Neural progenitor cell (in vitro differentiated cells): ENCODE results near the gene MRM1. TPM values are rescaled to one million over a fixed set of nuclear protein-coding genes. Genes with fewer than 3 reads are reported as not detected.

Source experiments
- DNase-seq: peaks from one replicate; pipeline ENCODE4 v3.0.0-alpha.2; 2016; ENCODE audit warnings: low spot score
- H2AFZ ChIP-seq: fragments of 200-600 bp; sonication (generic); replicated peaks from 2 replicates; pipeline ENCODE4 v1.6.1; 2016; ENCODE audit warnings: antibody characterized with exemption
- H3F3A ChIP-seq: fragments of 200-600 bp; sonication (generic); 2 replicates; pipeline ENCODE4 v1.6.1; 2016; ENCODE audit warnings: antibody characterized with exemption, low read depth
- H3K27ac ChIP-seq: fragments of 200-600 bp; sonication (generic); 2 replicates; pipeline ENCODE4 v1.5.1; 2016; ENCODE audit warnings: mild to moderate bottlenecking
- H3K27me3 ChIP-seq: fragments of 200-600 bp; sonication (generic); 2 replicates; pipeline ENCODE4 v1.6.1; 2016; ENCODE audit warnings: mild to moderate bottlenecking, moderate library complexity
- H3K36me3 ChIP-seq: fragments of 200-600 bp; sonication (generic); 2 replicates; pipeline ENCODE4 v1.5.1; 2016
- H3K4me1 ChIP-seq: fragments of 200-600 bp; sonication (generic); 2 replicates; pipeline ENCODE4 v1.6.1; 2016; ENCODE audit warnings: mixed run types
- H3K4me2 ChIP-seq: fragments of 200-600 bp; sonication (generic); 2 replicates; pipeline ENCODE4 v1.6.1; 2016
- H3K4me3 ChIP-seq: fragments of 200-600 bp; sonication (generic); 2 replicates; pipeline ENCODE4 v1.5.1; 2016
- H3K79me2 ChIP-seq: fragments of 200-600 bp; sonication (generic); 2 replicates; pipeline ENCODE4 v1.6.1; 2016; ENCODE audit warnings: low read depth
- H3K9ac ChIP-seq: fragments of 200-600 bp; sonication (generic); 2 replicates; pipeline ENCODE4 v1.6.1; 2016
- H3K9me3 ChIP-seq: fragments of 200-600 bp; sonication (generic); 2 replicates; pipeline ENCODE4 v1.5.1; 2016; ENCODE audit warnings: low read depth
- H4K20me1 ChIP-seq: fragments of 200-600 bp; sonication (generic); 2 replicates; pipeline ENCODE4 v1.6.1; 2016; ENCODE audit warnings: low read depth
- H3K27ac Mint-ChIP-seq: 3 replicates; pipeline ENCODE4 v1.8.0; 2021; ENCODE audit warnings: mixed read lengths
- H3K27me3 Mint-ChIP-seq: 2 replicates; pipeline ENCODE4 v1.8.0; 2022; ENCODE audit warnings: low read depth, mild to moderate bottlenecking, inconsistent platforms, moderate library complexity, mixed read lengths; ENCODE audit not compliant: insufficient read depth
- H3K36me3 Mint-ChIP-seq: 3 replicates; pipeline ENCODE4 v1.8.0; 2021; ENCODE audit warnings: mixed read lengths
- H3K4me1 Mint-ChIP-seq: 3 replicates; pipeline ENCODE4 v1.8.0; 2021; ENCODE audit warnings: mixed read lengths
- H3K4me3 Mint-ChIP-seq: 3 replicates; pipeline ENCODE4 v1.8.0; 2021; ENCODE audit warnings: mild to moderate bottlenecking, moderate library complexity, mixed read lengths
- H3K9me3 Mint-ChIP-seq: 3 replicates; pipeline ENCODE4 v1.8.0; 2020; ENCODE audit warnings: mixed read lengths
- CTCF ChIP-seq: fragments of 200-600 bp; sonication (generic); IDR thresholded peaks from 2 replicates; pipeline ENCODE4 v1.5.1; 2017; ENCODE audit warnings: antibody characterized with exemption, mild to moderate bottlenecking
- EZH2 ChIP-seq: fragments of 200-600 bp; sonication (generic); IDR thresholded peaks from 2 replicates; pipeline ENCODE4 v1.6.1; 2017; ENCODE audit warnings: antibody characterized with exemption, mild to moderate bottlenecking, moderate library complexity
- EZH2phosphoT487 ChIP-seq: fragments of 200-600 bp; sonication (generic); IDR thresholded peaks from 2 replicates; pipeline ENCODE4 v1.6.1; 2017; ENCODE audit warnings: antibody characterized with exemption
- total RNA-seq: library from RNA; depleted of rRNA; stranded (reverse); fragments of >200 nt; gene quantifications from 2 replicates; pipeline ENCODE4 v1.2.3, GENCODE V29; 2015; ENCODE audit warnings: low replicate concordance

Gene MRM1
- 0.65 and 4.1 TPM in 2 replicates for total RNA-seq

GRCh38 chr17:36601303-36602029 is at the start of gene MRM1:
Gene MRM1 (plus strand): TSS chr17:36601583. CDS start chr17:36601811, 228 bp downstream.
- DNase-seq: peak; percentile 96
- peaks cover 8% of the 10 kb centered on the region for H3K27me3 ChIP-seq
- no peaks in the 10 kb centered on the region for H3K9me3 ChIP-seq
- peaks cover 23% of the 10 kb centered on the region for H3K4me1 Mint-ChIP-seq
- H3K79me2 ChIP-seq: peaks cover 6% of the 10 kb centered on the region
- peak within 1 kb of the TSS; percentile 70 for H3K4me3 ChIP-seq
- peaks cover 31% of the 10 kb centered on the region for H3F3A ChIP-seq
- H3K27me3 Mint-ChIP-seq: peaks cover 8% of the 10 kb centered on the region
- H3K4me3 Mint-ChIP-seq: peak within 1 kb of the TSS; percentile 89
- H3K4me1 ChIP-seq: peaks cover 15% of the 10 kb centered on the region
- peak within 1 kb of the TSS; percentile 81 for H2AFZ ChIP-seq
- H3K36me3 Mint-ChIP-seq: peaks cover 5% of the 10 kb centered on the region
- H4K20me1 ChIP-seq: peaks cover 15% of the 10 kb centered on the region
- no peaks in the 10 kb centered on the region for H3K36me3 ChIP-seq
- H3K9ac ChIP-seq: no peak within 1 kb of the TSS
- no peak for TF ChIP-seq EZH2
- no peak for TF ChIP-seq EZH2phosphoT487
- no peak for TF ChIP-seq CTCF
- H3K27ac Mint-ChIP-seq: peak within 1 kb of the TSS; percentile 96
- no peak within 1 kb of the TSS for H3K27ac ChIP-seq
- peak within 1 kb of the TSS; percentile 83 for H3K4me2 ChIP-seq
- no peaks in the 10 kb centered on the region for H3K9me3 Mint-ChIP-seq

GRCh38 chr17:36553459-36553858 is 47.9 kb upstream of the MRM1 start:
- H3K36me3 ChIP-seq: no peaks in the 10 kb centered on the region

GRCh38 chr17:36566081-36566480 is 35.3 kb upstream of the MRM1 start:
- H3K9me3 ChIP-seq: no peaks in the 10 kb centered on the region
- TF ChIP-seq EZH2phosphoT487 (no peak), CTCF (no peak), EZH2 (no peak)
- H2AFZ ChIP-seq: no peak overlapping the region
- Mint-ChIP-seq H3K27me3 (peaks cover 2% of the 10 kb centered on the region), H3K4me3 (no peak overlapping the region), H3K27ac (no peak overlapping the region), H3K4me1 (no peaks in the 10 kb centered on the region), H3K36me3 (peaks cover 26% of the 10 kb centered on the region), H3K9me3 (no peaks in the 10 kb centered on the region)
- H3K4me2 ChIP-seq: no peak overlapping the region
- no peak overlapping the region for H3K9ac ChIP-seq
- H3K4me3 ChIP-seq: no peak overlapping the region
- no peaks in the 10 kb centered on the region for H3K4me1 ChIP-seq
- DNase-seq: no peak
- H3K79me2 ChIP-seq: peaks cover 3% of the 10 kb centered on the region
- peaks cover 10% of the 10 kb centered on the region for H4K20me1 ChIP-seq
- no peak overlapping the region for H3K27ac ChIP-seq
- peaks cover 3% of the 10 kb centered on the region for H3K36me3 ChIP-seq
- H3F3A ChIP-seq: no peaks in the 10 kb centered on the region
- no peaks in the 10 kb centered on the region for H3K27me3 ChIP-seq

More at GRCh38 chr17:36553459-36553858, 47.9 kb upstream of the MRM1 start:
- H3K27ac ChIP-seq: no peak overlapping the region
- H3F3A ChIP-seq: no peaks in the 10 kb centered on the region
- peaks cover 77% of the 10 kb centered on the region for H3K79me2 ChIP-seq
- H3K27me3 ChIP-seq: no peaks in the 10 kb centered on the region
- no peaks in the 10 kb centered on the region for H3K4me1 ChIP-seq
- no peak overlapping the region for H3K4me2 ChIP-seq
- Mint-ChIP-seq H3K36me3 (peaks cover 17% of the 10 kb centered on the region), H3K9me3 (no peaks in the 10 kb centered on the region), H3K4me1 (peaks cover 3% of the 10 kb centered on the region), H3K4me3 (no peak overlapping the region), H3K27me3 (no peaks in the 10 kb centered on the region), H3K27ac (no peak overlapping the region)
- H2AFZ ChIP-seq: no peak overlapping the region
- no peaks in the 10 kb centered on the region for H3K9me3 ChIP-seq
- H3K4me3 ChIP-seq: no peak overlapping the region
- no peak for TF ChIP-seq EZH2
- TF ChIP-seq EZH2phosphoT487: no peak
- no peak for TF ChIP-seq CTCF
- peaks cover 53% of the 10 kb centered on the region for H4K20me1 ChIP-seq
- DNase-seq: no peak
- H3K9ac ChIP-seq: no peak overlapping the region
